Measurements from ENCODE around the gene CROCC2. TPM values are rescaled to one million over a fixed set of nuclear protein-coding genes. Genes with fewer than 3 reads are reported as not detected.

Gene CROCC2
- total RNA-seq, 1 donor from 2014 or later: 0.49 TPM

- intact Hi-C loops (cut with DNase I): no loop called here
- Histone ChIP-seq H3K4me3 (no peak overlapping the region), H3K9me3 (no peaks in the 10 kb centered on the region), H3K4me1 (no peaks in the 10 kb centered on the region), H3K36me3 (no peaks in the 10 kb centered on the region), H3K27ac (no peak overlapping the region), H3K27me3 (no peaks in the 10 kb centered on the region)
- DNase-seq (ENCODE audit: extremely low spot score in 2 of 2): no peak
- TF ChIP-seq POLR2AphosphoS5 (IDR thresholded peaks at IDR 0.05; ENCODE audit: insufficient read depth in 1 of 2, low read depth in 1 of 2): no peak
- no peak for TF ChIP-seq POLR2A (IDR thresholded peaks at IDR 0.05)
- TF ChIP-seq CTCF (IDR thresholded peaks at IDR 0.05): no peak
Observed at GRCh38 chr2:240869109-240869955, 36.8 kb upstream of the CROCC2 start.

GRCh38 chr2:240869956-240870875 lies 35.9 kb upstream of the CROCC2 start:
- no peak overlapping the region for H3K27ac ChIP-seq
- TF ChIP-seq POLR2AphosphoS5 (IDR thresholded peaks at IDR 0.05; ENCODE audit: insufficient read depth in 1 of 2, low read depth in 1 of 2): no peak
- no peak for TF ChIP-seq CTCF (IDR thresholded peaks at IDR 0.05)
- TF ChIP-seq POLR2A (IDR thresholded peaks at IDR 0.05): no peak
- DNase-seq (ENCODE audit: extremely low spot score in 2 of 2): no peak
- no peak overlapping the region for H3K4me3 ChIP-seq
- no peaks in the 10 kb centered on the region for H3K4me1 ChIP-seq
- no peaks in the 10 kb centered on the region for H3K27me3 ChIP-seq
- intact Hi-C loops (cut with DNase I): no loop called here
- H3K36me3 ChIP-seq: no peaks in the 10 kb centered on the region
- H3K9me3 ChIP-seq: no peaks in the 10 kb centered on the region

GRCh38 chr2:240871071-240871958 lies 34.8 kb upstream of the CROCC2 start:
- no peaks in the 10 kb centered on the region for H3K36me3 ChIP-seq
- no peaks in the 10 kb centered on the region for H3K27me3 ChIP-seq
- H3K4me3 ChIP-seq: no peak overlapping the region
- DNase-seq (ENCODE audit: extremely low spot score in 2 of 2): no peak
- TF ChIP-seq POLR2AphosphoS5 (IDR thresholded peaks at IDR 0.05; ENCODE audit: insufficient read depth in 1 of 2, low read depth in 1 of 2): no peak
- TF ChIP-seq CTCF (IDR thresholded peaks at IDR 0.05): no peak
- no peak for TF ChIP-seq POLR2A (IDR thresholded peaks at IDR 0.05)
- no peak overlapping the region for H3K27ac ChIP-seq
- no peaks in the 10 kb centered on the region for H3K9me3 ChIP-seq
- no peaks in the 10 kb centered on the region for H3K4me1 ChIP-seq
- intact Hi-C loops (cut with DNase I): no loop called here

- Histone ChIP-seq H3K27me3 (no peaks in the 10 kb centered on the region), H3K27ac (no peak overlapping the region), H3K9me3 (no peaks in the 10 kb centered on the region), H3K4me3 (no peak overlapping the region), H3K36me3 (no peaks in the 10 kb centered on the region), H3K4me1 (no peaks in the 10 kb centered on the region)
- intact Hi-C loops (cut with DNase I): no loop called here
- TF ChIP-seq CTCF (IDR thresholded peaks at IDR 0.05) (no peak), POLR2AphosphoS5 (IDR thresholded peaks at IDR 0.05; ENCODE audit: insufficient read depth in 1 of 2, low read depth in 1 of 2) (no peak), POLR2A (IDR thresholded peaks at IDR 0.05) (no peak)
- DNase-seq (ENCODE audit: extremely low spot score in 2 of 2): no peak
Observed at GRCh38 chr2:240872317-240873097, 33.6 kb upstream of the CROCC2 start.
